ENCODE results near the gene CORO7. TPM values are rescaled to one million over a fixed set of nuclear protein-coding genes. Genes with fewer than 3 reads are reported as not detected.

Gene CORO7
- total and polyA plus RNA-seq, 7 donors, result 10.0 to 43.4 (median 17.1) TPM

- DNase-seq, result no peak
These were observed 30.5 kb downstream of the CORO7 start for GRCh38 chr16:4385789-4386450.

GRCh38 chr16:4385066-4385788 is 31.2 kb downstream of the CORO7 start:
- no peaks in the 10 kb centered on the region for H3K9me3 ChIP-seq
- 88 to 90% methylated on average over 20 of the region's 20 CpGs for WGBS, 2 donors
- H3K27me3 ChIP-seq, result no peaks in the 10 kb centered on the region
- H3K27ac ChIP-seq, result peak overlapping the region in 2 of 4 donors; percentile 8 to 26
- H3K36me3 ChIP-seq, result peaks cover 5 to 46% (median 18%) of the 10 kb centered on the region in 4 donors
- intact Hi-C loops (cut with DNase I), result no loop called here
- H3K4me3 ChIP-seq, result no peak overlapping the region
- DNase-seq, result no peak
- peaks cover 0 to 22% (median 8%) of the 10 kb centered on the region in 4 donors for H3K4me1 ChIP-seq
- TF ChIP-seq EP300 (IDR thresholded peaks at IDR 0.05) (no peak), CTCF (IDR thresholded peaks at IDR 0.05) (no peak), POLR2A (IDR thresholded peaks at IDR 0.05) (no peak), POLR2AphosphoS5 (IDR thresholded peaks at IDR 0.05) (no peak)

More at GRCh38 chr16:4385789-4386450, 30.5 kb downstream of the CORO7 start:
- intact Hi-C loops (cut with DNase I), result no loop called here
- H3K36me3 ChIP-seq, result peaks cover 5 to 45% (median 18%) of the 10 kb centered on the region in 4 donors
- 85 to 88% methylated on average over 11 of the region's 11 CpGs for WGBS, 2 donors
- no peaks in the 10 kb centered on the region for H3K27me3 ChIP-seq
- H3K9me3 ChIP-seq, result no peaks in the 10 kb centered on the region
- peaks cover 0 to 15% (median 3%) of the 10 kb centered on the region in 4 donors for H3K4me1 ChIP-seq
- peak overlapping the region; percentile 8 to 32 (median 26) for H3K27ac ChIP-seq
- TF ChIP-seq CTCF (IDR thresholded peaks at IDR 0.05) (no peak), EP300 (IDR thresholded peaks at IDR 0.05) (no peak), POLR2A (IDR thresholded peaks at IDR 0.05) (no peak), POLR2AphosphoS5 (IDR thresholded peaks at IDR 0.05) (no peak)
- no peak overlapping the region for H3K4me3 ChIP-seq

- no peak for TF ChIP-seq POLR2AphosphoS5 (IDR thresholded peaks at IDR 0.05)
- no peak for TF ChIP-seq POLR2A (IDR thresholded peaks at IDR 0.05)
- TF ChIP-seq CTCF (IDR thresholded peaks at IDR 0.05), result no peak
- no peak for TF ChIP-seq EP300 (IDR thresholded peaks at IDR 0.05)
- H3K36me3 ChIP-seq, result peaks cover 5 to 42% (median 18%) of the 10 kb centered on the region in 4 donors
- intact Hi-C loops (cut with DNase I), result no loop called here
- DNase-seq, result no peak
- H3K27me3 ChIP-seq, result no peaks in the 10 kb centered on the region
- H3K4me3 ChIP-seq, result no peak overlapping the region
- no peaks in the 10 kb centered on the region for H3K9me3 ChIP-seq
- H3K4me1 ChIP-seq, result peaks cover 0 to 28% (median 12%) of the 10 kb centered on the region in 4 donors
- H3K27ac ChIP-seq, result peak overlapping the region in 2 of 4 donors; percentile 7 to 8
- 77 to 86% methylated on average over 20 of the region's 20 CpGs for WGBS, 2 donors
These were observed 31.9 kb downstream of the CORO7 start for GRCh38 chr16:4384509-4384942.

GRCh38 chr16:4383591-4384444 is 32.6 kb downstream of the CORO7 start:
- Histone ChIP-seq H3K4me1 (peaks cover 0 to 34% (median 12%) of the 10 kb centered on the region in 4 donors), H3K9me3 (no peaks in the 10 kb centered on the region), H3K36me3 (peaks cover 5 to 42% (median 18%) of the 10 kb centered on the region in 4 donors), H3K27me3 (no peaks in the 10 kb centered on the region), H3K27ac (no peak overlapping the region), H3K4me3 (no peak overlapping the region)
- DNase-seq, result no peak
- no peak for TF ChIP-seq POLR2A (IDR thresholded peaks at IDR 0.05)
- intact Hi-C loops (cut with DNase I), result no loop called here
- 93 to 95% methylated on average over 12 of the region's 12 CpGs for WGBS, 2 donors
